ENCODE results near the gene COL5A3.
"Not testable (repeated sequence)": the region's sequence is repeated elsewhere in the genome, so short reads cannot be mapped to it uniquely, and the experiment has no call there.

COL5A3 gene

GRCh38 chr19:10026744-10027143 lies 16.4 kb upstream of the COL5A3 start:
- DNase-seq, result no peak
- Histone ChIP-seq H3K36me3 (no peaks in the 10 kb centered on the region), H3K4me3 (ENCODE audit: low read depth, low read length) (no peak overlapping the region), H3K27me3 (peaks cover 64% of the 10 kb centered on the region), H3K4me1 (no peaks in the 10 kb centered on the region), H3K9me3 (no peaks in the 10 kb centered on the region)
- TF ChIP-seq, protein P1, sequence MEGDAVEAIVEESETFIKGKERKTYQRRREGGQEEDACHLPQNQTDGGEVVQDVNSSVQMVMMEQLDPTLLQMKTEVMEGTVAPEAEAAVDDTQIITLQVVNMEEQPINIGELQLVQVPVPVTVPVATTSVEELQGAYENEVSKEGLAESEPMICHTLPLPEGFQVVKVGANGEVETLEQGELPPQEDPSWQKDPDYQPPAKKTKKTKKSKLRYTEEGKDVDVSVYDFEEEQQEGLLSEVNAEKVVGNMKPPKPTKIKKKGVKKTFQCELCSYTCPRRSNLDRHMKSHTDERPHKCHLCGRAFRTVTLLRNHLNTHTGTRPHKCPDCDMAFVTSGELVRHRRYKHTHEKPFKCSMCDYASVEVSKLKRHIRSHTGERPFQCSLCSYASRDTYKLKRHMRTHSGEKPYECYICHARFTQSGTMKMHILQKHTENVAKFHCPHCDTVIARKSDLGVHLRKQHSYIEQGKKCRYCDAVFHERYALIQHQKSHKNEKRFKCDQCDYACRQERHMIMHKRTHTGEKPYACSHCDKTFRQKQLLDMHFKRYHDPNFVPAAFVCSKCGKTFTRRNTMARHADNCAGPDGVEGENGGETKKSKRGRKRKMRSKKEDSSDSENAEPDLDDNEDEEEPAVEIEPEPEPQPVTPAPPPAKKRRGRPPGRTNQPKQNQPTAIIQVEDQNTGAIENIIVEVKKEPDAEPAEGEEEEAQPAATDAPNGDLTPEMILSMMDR (IDR thresholded peaks at IDR 0.05; ENCODE audit: low read depth, low read length), result no peak

- H3K36me3 ChIP-seq; H3K4me3 ChIP-seq (ENCODE audit: low read depth, low read length); DNase-seq; H3K9me3 ChIP-seq; H3K4me1 ChIP-seq: not testable (repeated sequence)
- peaks cover 38% of the 10 kb centered on the region for H3K27me3 ChIP-seq
Measured at GRCh38 chr19:10023096-10023495, 12.8 kb upstream of the COL5A3 start.

GRCh38 chr19:10021863-10022262 lies 11.6 kb upstream of the COL5A3 start:
- no peak overlapping the region for H3K4me3 ChIP-seq (ENCODE audit: low read depth, low read length)
- peaks cover 29% of the 10 kb centered on the region for H3K27me3 ChIP-seq
- H3K36me3 ChIP-seq, result no peaks in the 10 kb centered on the region
- no peak for DNase-seq
- no peaks in the 10 kb centered on the region for H3K4me1 ChIP-seq
- no peaks in the 10 kb centered on the region for H3K9me3 ChIP-seq
- TF ChIP-seq, protein P1 (IDR thresholded peaks at IDR 0.05; ENCODE audit: low read depth, low read length), result no peak

DNA sequence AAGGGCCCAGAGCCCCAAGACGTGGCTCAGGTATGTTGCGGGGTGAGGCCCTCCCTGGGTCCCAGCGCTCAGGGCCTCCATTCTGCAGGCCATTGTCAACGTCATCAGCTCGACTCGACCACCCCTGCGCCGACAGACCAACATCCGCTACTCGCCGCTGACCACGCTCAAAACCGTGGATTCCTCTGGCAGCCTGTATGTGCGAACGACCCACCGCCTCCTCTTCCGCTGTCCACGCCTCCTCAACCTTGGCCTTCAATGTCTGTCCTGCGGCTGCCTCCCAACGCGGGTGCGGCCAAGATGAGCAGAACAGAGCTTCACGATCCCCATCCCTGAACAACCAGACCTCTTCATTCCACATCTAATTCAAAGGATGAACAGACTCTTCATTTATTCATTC lies 11.1 kb upstream of the COL5A3 start:
- no peaks in the 10 kb centered on the region for H3K9me3 ChIP-seq
- H3K36me3 ChIP-seq, result no peaks in the 10 kb centered on the region
- no peaks in the 10 kb centered on the region for H3K4me1 ChIP-seq
- no peak for DNase-seq
- peaks cover 25% of the 10 kb centered on the region for H3K27me3 ChIP-seq
- H3K4me3 ChIP-seq (ENCODE audit: low read depth, low read length), result no peak overlapping the region
- TF ChIP-seq, protein P1 (IDR thresholded peaks at IDR 0.05; ENCODE audit: low read depth, low read length), result no peak

DNA sequence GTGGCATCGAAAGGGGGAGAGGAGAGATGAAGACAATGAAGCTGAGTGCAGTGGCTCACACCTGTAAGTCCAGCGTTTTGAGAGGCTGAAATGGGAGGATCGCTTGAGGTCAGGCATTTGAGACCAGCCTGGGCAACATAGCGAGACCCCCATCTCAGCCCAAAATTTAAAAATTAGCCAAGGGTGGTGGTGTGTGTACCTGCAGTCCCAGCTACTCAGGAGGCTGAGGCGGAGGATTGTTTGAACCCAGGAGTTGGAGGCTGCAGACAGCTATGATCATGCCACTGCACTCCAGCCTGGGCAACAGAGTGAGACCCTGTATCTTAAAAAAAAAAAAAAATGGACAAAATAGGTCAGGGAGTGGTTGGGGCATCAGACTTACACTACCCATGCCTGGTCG lies 10.5 kb upstream of the COL5A3 start:
- TF ChIP-seq, protein P1 (IDR thresholded peaks at IDR 0.05; ENCODE audit: low read depth, low read length), result no peak
- Histone ChIP-seq H3K27me3 (peaks cover 19% of the 10 kb centered on the region), H3K9me3 (no peaks in the 10 kb centered on the region), H3K4me3 (ENCODE audit: low read depth, low read length) (no peak overlapping the region), H3K4me1 (no peaks in the 10 kb centered on the region), H3K36me3 (no peaks in the 10 kb centered on the region)
- no peak for DNase-seq

DNA sequence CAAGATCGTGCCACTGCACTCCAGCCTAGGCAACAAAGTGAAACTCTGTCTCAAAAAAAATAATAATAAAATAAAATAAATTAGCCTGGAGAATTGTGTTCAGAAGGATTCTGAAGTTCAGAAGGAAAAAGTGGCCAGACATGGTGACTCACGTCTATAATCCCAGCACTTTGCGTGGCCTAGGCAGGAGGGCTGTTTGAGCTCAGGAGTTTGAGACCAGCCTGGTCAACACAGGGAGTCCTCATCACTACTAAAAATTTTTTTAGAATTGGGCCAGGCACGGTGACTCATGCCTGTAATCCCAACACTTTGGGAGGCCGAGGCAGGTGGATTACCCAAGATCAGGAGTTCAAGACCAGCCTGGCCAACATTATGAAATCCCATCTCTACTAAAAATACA lies 8.9 kb upstream of the COL5A3 start:
- H3K36me3 ChIP-seq, result no peaks in the 10 kb centered on the region
- DNase-seq, result no peak
- peaks cover 17% of the 10 kb centered on the region for H3K27me3 ChIP-seq
- TF ChIP-seq, protein P1 (IDR thresholded peaks at IDR 0.05; ENCODE audit: low read depth, low read length), result no peak
- H3K4me1 ChIP-seq, result no peaks in the 10 kb centered on the region
- no peaks in the 10 kb centered on the region for H3K9me3 ChIP-seq
- no peak overlapping the region for H3K4me3 ChIP-seq (ENCODE audit: low read depth, low read length)

- DNase-seq, result no peak
- Histone ChIP-seq H3K27me3 (peaks cover 15% of the 10 kb centered on the region), H3K9me3 (no peaks in the 10 kb centered on the region), H3K4me1 (no peaks in the 10 kb centered on the region), H3K36me3 (no peaks in the 10 kb centered on the region), H3K4me3 (ENCODE audit: low read depth, low read length) (no peak overlapping the region)
- TF ChIP-seq, protein P1 (IDR thresholded peaks at IDR 0.05; ENCODE audit: low read depth, low read length), result no peak
Measured at GRCh38 chr19:10018786-10019185, 8.5 kb upstream of the COL5A3 start.
